ENCODE results near the gene DCK.

DNA sequence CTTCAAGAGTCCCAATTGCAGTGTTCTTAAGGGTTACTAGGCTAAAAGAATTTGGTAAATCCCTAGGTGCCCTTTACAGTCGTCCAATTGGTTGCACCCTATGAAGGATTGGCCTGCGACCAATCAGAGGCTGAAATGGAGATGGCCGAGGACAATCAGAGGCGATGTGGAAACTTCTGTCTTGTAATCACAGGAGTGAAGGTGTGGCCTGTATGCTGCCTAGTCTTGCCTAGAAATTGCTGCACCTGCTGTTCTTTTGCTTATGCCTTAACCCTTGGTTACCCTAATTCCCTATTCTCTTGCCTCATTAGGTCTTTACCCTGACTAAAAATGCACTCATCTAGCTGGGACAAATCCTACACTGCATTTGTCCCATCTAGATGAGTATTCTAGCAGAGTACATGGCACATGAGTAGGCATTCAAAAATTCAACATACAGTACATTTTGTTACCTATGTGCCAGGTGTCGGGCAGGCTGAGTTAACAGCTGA, 1.0 kb upstream of the DCK start:
- TF ChIP-seq, protein P1, sequence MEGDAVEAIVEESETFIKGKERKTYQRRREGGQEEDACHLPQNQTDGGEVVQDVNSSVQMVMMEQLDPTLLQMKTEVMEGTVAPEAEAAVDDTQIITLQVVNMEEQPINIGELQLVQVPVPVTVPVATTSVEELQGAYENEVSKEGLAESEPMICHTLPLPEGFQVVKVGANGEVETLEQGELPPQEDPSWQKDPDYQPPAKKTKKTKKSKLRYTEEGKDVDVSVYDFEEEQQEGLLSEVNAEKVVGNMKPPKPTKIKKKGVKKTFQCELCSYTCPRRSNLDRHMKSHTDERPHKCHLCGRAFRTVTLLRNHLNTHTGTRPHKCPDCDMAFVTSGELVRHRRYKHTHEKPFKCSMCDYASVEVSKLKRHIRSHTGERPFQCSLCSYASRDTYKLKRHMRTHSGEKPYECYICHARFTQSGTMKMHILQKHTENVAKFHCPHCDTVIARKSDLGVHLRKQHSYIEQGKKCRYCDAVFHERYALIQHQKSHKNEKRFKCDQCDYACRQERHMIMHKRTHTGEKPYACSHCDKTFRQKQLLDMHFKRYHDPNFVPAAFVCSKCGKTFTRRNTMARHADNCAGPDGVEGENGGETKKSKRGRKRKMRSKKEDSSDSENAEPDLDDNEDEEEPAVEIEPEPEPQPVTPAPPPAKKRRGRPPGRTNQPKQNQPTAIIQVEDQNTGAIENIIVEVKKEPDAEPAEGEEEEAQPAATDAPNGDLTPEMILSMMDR (IDR thresholded peaks at IDR 0.05; ENCODE audit: low read length): no peak
- no peak for TF ChIP-seq EZH2 (optimal IDR thresholded peaks at IDR 0.05; ENCODE audit: low read depth, low read length)

Measured in MM.1S (cell line).